ENCODE results near the gene CNTF.
A peak's percentile ranks its signal among the peaks of the same experiment; 100 is the strongest.

GRCh38 chr11:58654079-58654907 is 31.8 kb downstream of the CNTF start:
- TF ChIP-seq CTCF (IDR thresholded peaks at IDR 0.05) (peak; percentile 71 to 90 (median 78)), EP300 (IDR thresholded peaks at IDR 0.05) (no peak), POLR2A (IDR thresholded peaks at IDR 0.05) (no peak), POLR2AphosphoS5 (IDR thresholded peaks at IDR 0.05) (no peak)

Data from gastroesophageal sphincter (tissue), 3 donors.